Heart left ventricle (tissue), 16 donors: ENCODE data around the gene LONP2. TPM values are rescaled to one million over a fixed set of nuclear protein-coding genes. Genes with fewer than 3 reads are reported as not detected.
"Not testable (repeated sequence)": the region's sequence is repeated elsewhere in the genome, so short reads cannot be mapped to it uniquely, and the experiment has no call there.

ENCODE experiments used
- ATAC-seq, 4 donors: fragments of 200-7000 bp; cut with Tn5 transposase; one replicate each; pipeline ENCODE4 v1.9.1; 2020 to 2022; ENCODE audit warnings: moderate library complexity in 4 of 4, mild to moderate bottlenecking in 3 of 4, moderate number of reproducible peaks in 1 of 4
- DNase-seq, 5 donors: peaks; one replicate each; pipeline ENCODE4 v3.0.0-alpha.2; 2020
- H3K27ac ChIP-seq, 12 donors: fragments of 200-600 bp; sonication (generic) in 4 of 12; one replicate each; pipeline versions ENCODE4 v1.5.0 to v1.8.0; 2016 to 2022; ENCODE audit warnings: mild to moderate bottlenecking in 2 of 12
- H3K27me3 ChIP-seq, 9 donors: fragments of 200-600 bp; sonication (generic) in 2 of 9; one replicate each; pipeline versions ENCODE4 v1.5.1 to v1.8.0; 2016 to 2022; ENCODE audit warnings: mild to moderate bottlenecking in 3 of 9
- H3K36me3 ChIP-seq, 9 donors: fragments of 200-600 bp; sonication (generic) in 2 of 9; one replicate each; pipeline versions ENCODE4 v1.5.0 to v1.8.0; 2018 to 2022; ENCODE audit warnings: mild to moderate bottlenecking in 2 of 9
- H3K4me1 ChIP-seq, 12 donors: fragments of 200-600 bp; sonication (generic) in 4 of 12; one replicate each; pipeline versions ENCODE4 v1.5.0 to v1.8.0; 2016 to 2022; ENCODE audit warnings: mild to moderate bottlenecking in 3 of 12
- H3K4me3 ChIP-seq, 12 donors: fragments of 200-600 bp; sonication (generic) in 4 of 12; one replicate each; pipeline versions ENCODE4 v1.5.0 to v1.8.0; 2017 to 2022; ENCODE audit warnings: mild to moderate bottlenecking in 9 of 12, moderate library complexity in 4 of 12
- H3K9me3 ChIP-seq, 12 donors: fragments of 200-600 bp; sonication (generic) in 4 of 12; one replicate each; pipeline versions ENCODE4 v1.5.0 to v1.8.0; 2016 to 2022; ENCODE audit warnings: mild to moderate bottlenecking in 1 of 12
- CTCF ChIP-seq, 12 donors: fragments of 200-600 bp; sonication (generic) in 4 of 12; IDR thresholded peaks; one replicate each; pipeline versions ENCODE4 v1.5.0 to v1.8.0; 2018 to 2022; ENCODE audit warnings: antibody characterized with exemption in 12 of 12, mild to moderate bottlenecking in 5 of 12
- POLR2A ChIP-seq, 2 donors: fragments of 450-650 bp; IDR thresholded peaks; one replicate each; pipeline ENCODE4 v1.6.1; 2017; ENCODE audit warnings: antibody characterized with exemption in 2 of 2, mild to moderate bottlenecking in 2 of 2, moderate library complexity in 2 of 2
- WGBS, 4 donors: extraction: QIAGEN DNeasy Blood & Tissue Kit in 2 of 4; methylation state at CpG; one replicate each; pipeline versions ENCODE4 v1.1.5 to v1.1.7; 2013 to 2018; 5-methylcytosine and 5-hydroxymethylcytosine counted together
- intact Hi-C, 10 donors: fragments of 100-400 bp; cut with DNase I; formaldehyde crosslinking; loops; one replicate each; pipeline versions ENCODE4 v1.11.1 to v1.14.2; 2022
- polyA plus RNA-seq, 2 donors: library from polyadenylated mRNA; stranded (reverse); fragments of 200-250 nt; gene quantifications; one replicate each; pipeline ENCODE4 v1.2.3, GENCODE V29; 2013
- total RNA-seq, 9 donors: library from RNA; depleted of rRNA in 2 of 9; stranded (reverse); fragments of >200 nt in 2 of 9; fragmentation: NEBNext Ultra II Directional in 3 of 9; extraction: Animal tissue kit (Norgen Biotek cat#: 25700) in 3 of 9; gene quantifications; one replicate each; pipeline versions ENCODE4 v1.1.0 to v1.2.4, GENCODE V29; 2016 to 2023
- donor health status: ischemic (EF 13 %, LVEDD 7.1; RV severe dilation, severe dysfunction).
- donor health status: healthy with polysubstance abuse.
- donor health status: DM: no; HTN: yes; CAD: no.
- donor health status: DM: no; HTN: no; CAD: no.
- donor health status: ischemic (EF 25% LVEDD 6.9; RV normal size, moderate dysfunction).
- donor health status: ischemic (EF 25% LVEDD 5.7; RV mildly dilated, moderate dysfunction).
- donor health status: healthy.
- donor health status: DM: yes; HTN: yes; CAD: no.
- donor health status: ischemic (EF 35%, LVEDD 5.7; RV mildly dilated, moderate dysfunction).
- donor health status: nonischemic (EF 11% LVEDD 7.7; RV severe dilation, severe dysfunction).
- donor health status: DM: yes; HTN: yes; CAD: no.
- donor health status: PGD.
- donor health status: ischemic (EF 29% LVEDD 5.4; RV normal size, mild dysfunction).
- donor health status: nonischemic (EF 23%, LVEDD 6.1; RV moderate dilation, normal function).

The LONP2 gene
- total and polyA plus RNA-seq, 11 donors: 24.8 to 87.4 (median 69.2) TPM

GRCh38 chr16:48371393-48371780, 127.3 kb downstream of the LONP2 start:
- Histone ChIP-seq H3K27ac (no peak overlapping the region), H3K4me3 (no peak overlapping the region), H3K27me3 (no peaks in the 10 kb centered on the region), H3K4me1 (peaks cover 0 to 82% (median 73%) of the 10 kb centered on the region in 12 donors), H3K36me3 (no peaks in the 10 kb centered on the region), H3K9me3 (no peaks in the 10 kb centered on the region)
- ATAC-seq (no peak), DNase-seq (no peak)
- TF ChIP-seq POLR2A (IDR thresholded peaks at IDR 0.05) (no peak), CTCF (IDR thresholded peaks at IDR 0.05) (no peak)
- intact Hi-C loops: loop anchor here in 1 of 10 donors (5.0 kb wide), 1 partner anchor 251 kb away; no protein-coding TSS in a partner anchor

- H3K36me3 ChIP-seq: no peaks in the 10 kb centered on the region
- TF ChIP-seq CTCF (IDR thresholded peaks at IDR 0.05) (no peak), POLR2A (IDR thresholded peaks at IDR 0.05) (no peak)
- peaks cover 0 to 81% (median 72%) of the 10 kb centered on the region in 12 donors for H3K4me1 ChIP-seq
- no peak for DNase-seq
- H3K27me3 ChIP-seq: no peaks in the 10 kb centered on the region
- no peak for ATAC-seq
- 62 to 71% (median 64%) methylated on average over 4 of the region's 4 CpGs for WGBS, 4 donors
- H3K4me3 ChIP-seq: no peak overlapping the region
- intact Hi-C loops: loop anchor here in 1 of 10 donors (5.0 kb wide), 1 partner anchor 250 kb away; no protein-coding TSS in a partner anchor
- no peaks in the 10 kb centered on the region for H3K9me3 ChIP-seq
- H3K27ac ChIP-seq: no peak overlapping the region
These were observed 128.6 kb downstream of the LONP2 start for GRCh38 chr16:48372744-48373143.

GRCh38 chr16:48373258-48374029, 129.3 kb downstream of the LONP2 start:
- peaks cover 2 to 85% (median 75%) of the 10 kb centered on the region in 12 donors for H3K4me1 ChIP-seq
- no peak for TF ChIP-seq CTCF (IDR thresholded peaks at IDR 0.05)
- no peak for TF ChIP-seq POLR2A (IDR thresholded peaks at IDR 0.05)
- peak in 3 of 4 donors; percentile 41 to 64 (median 54) for ATAC-seq

GRCh38 chr16:48374255-48374654, 130.2 kb downstream of the LONP2 start:
- WGBS, 4 donors: 44 to 53% (median 52%) methylated on average over 2 of the region's 2 CpGs
- no peak for DNase-seq
- intact Hi-C loops: loop anchor here in 1 of 10 donors (5.0 kb wide), 1 partner anchor 248 kb away; no protein-coding TSS in a partner anchor
- H3K4me3 ChIP-seq: no peak overlapping the region
- H3K9me3 ChIP-seq: no peaks in the 10 kb centered on the region
- peaks cover 6 to 92% (median 81%) of the 10 kb centered on the region in 12 donors for H3K4me1 ChIP-seq
- H3K27ac ChIP-seq: no peak overlapping the region
- ATAC-seq: no peak
- H3K36me3 ChIP-seq: no peaks in the 10 kb centered on the region
- TF ChIP-seq POLR2A (IDR thresholded peaks at IDR 0.05) (no peak), CTCF (IDR thresholded peaks at IDR 0.05) (no peak)
- no peaks in the 10 kb centered on the region for H3K27me3 ChIP-seq

More at GRCh38 chr16:48373258-48374029, 129.3 kb downstream of the LONP2 start:
- Histone ChIP-seq H3K36me3 (no peaks in the 10 kb centered on the region), H3K9me3 (no peaks in the 10 kb centered on the region), H3K4me3 (no peak overlapping the region), H3K27me3 (no peaks in the 10 kb centered on the region), H3K27ac (no peak overlapping the region)
- intact Hi-C loops: loop anchor here in 1 of 10 donors (5.0 kb wide), 1 partner anchor 249 kb away; no protein-coding TSS in a partner anchor
- no peak for DNase-seq
- WGBS, 4 donors: 64 to 81% (median 72%) methylated on average over 4 of the region's 4 CpGs

- H3K4me3 ChIP-seq, H3K27ac ChIP-seq, DNase-seq, H3K27me3 ChIP-seq, H3K36me3 ChIP-seq, intact Hi-C loops, H3K9me3 ChIP-seq, ATAC-seq: not testable (repeated sequence)
- H3K4me1 ChIP-seq: peaks cover 9 to 95% (median 79%) of the 10 kb centered on the region in 12 donors
- WGBS, 4 donors: 75 to 80% (median 78%) methylated on average over 7 of the region's 7 CpGs
These were observed 133.2 kb downstream of the LONP2 start for GRCh38 chr16:48377301-48377700.
